Activated T-cell treated with anti-CD3 and anti-CD28 coated beads, Interleukin-2, amount 50 U/mL, for 72 hours (primary cell): ENCODE results near the gene ELN. TPM values are rescaled to one million over a fixed set of nuclear protein-coding genes. Genes with fewer than 3 reads are reported as not detected.

Experiments used
- total RNA-seq, 2 donors: library from RNA; stranded (reverse); gene quantifications; one replicate each; pipeline ENCODE4 v1.2.3, GENCODE V29; 2022

The ELN gene
- total RNA-seq, 2 donors from 2014 or later = not detected

Other genes with a start within 250 kb of the ELN start
- gene CLDN4, start 197.2 kb upstream of the ELN start, total RNA-seq = under 1 TPM; 0.34 to 0.53 TPM
- 1 to 10 TPM in 1 of 2 donors, not detected in 1; 1.8 TPM for gene METTL27, start 185.7 kb upstream of the ELN start, total RNA-seq
- gene TMEM270, start 167.0 kb upstream of the ELN start, total RNA-seq = not detected
- 10 to 100 TPM; 18.8 to 22.3 TPM for gene LIMK1, start 55.6 kb downstream of the ELN start, total RNA-seq
- gene EIF4H, start 146.2 kb downstream of the ELN start, total RNA-seq = 100 to 1,000 TPM; 452 to 457 TPM
- 1 to 10 TPM; 3.7 to 7.6 TPM for gene LAT2, start 181.8 kb downstream of the ELN start, total RNA-seq
- gene RFC2, start 226.2 kb downstream of the ELN start, total RNA-seq = 10 to 100 TPM; 62.9 to 95.3 TPM